ENCODE data around the gene ARHGAP31. TPM values are rescaled to one million over a fixed set of nuclear protein-coding genes. Genes with fewer than 3 reads are reported as not detected.

Gene ARHGAP31
- total RNA-seq, 1 experiment from 2014 or later: 7.2 TPM

DNA sequence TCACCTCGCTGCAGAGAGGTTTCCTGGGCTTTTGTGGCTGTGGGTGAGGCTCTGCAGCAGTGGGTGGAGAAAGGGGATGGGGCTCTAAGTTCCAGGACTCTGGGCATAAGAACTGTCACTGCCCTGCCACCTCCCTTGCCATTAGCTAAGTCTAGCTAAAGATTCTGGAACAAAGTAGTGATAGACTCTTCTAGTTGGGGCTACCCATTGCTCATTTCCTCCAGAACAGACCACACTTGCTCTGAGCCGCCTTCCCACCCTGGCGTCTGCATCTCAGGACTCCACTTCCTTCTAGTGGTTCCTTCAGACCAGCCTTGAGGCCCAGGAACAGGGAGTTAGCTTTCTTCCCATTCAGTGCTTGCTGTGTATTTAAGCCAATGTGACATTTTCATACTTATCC is 7.5 kb downstream of the ARHGAP31 start:
- CTCF ChIA-PET: interaction anchor here (0.6 to 1.2 kb wide), 2 partner anchors 51 to 59 kb away, joined by 3 to 4 read pairs; no protein-coding TSS in a partner anchor
- Mint-ChIP-seq H3K9me3 (no peaks in the 10 kb centered on the region), H3K4me1 (peaks cover 52% of the 10 kb centered on the region), H3K27ac (no peak overlapping the region), H3K4me3 (no peak overlapping the region), H3K27me3 (ENCODE audit: low read depth) (no peaks in the 10 kb centered on the region), H3K36me3 (no peaks in the 10 kb centered on the region)
- ATAC-seq (no peak), DNase-seq (ENCODE audit: low spot score) (no peak)
- TF ChIP-seq TEAD4 (CRISPR knock-in tag; IDR thresholded peaks at IDR 0.05) (no peak), RELA (CRISPR knock-in tag; IDR thresholded peaks at IDR 0.05; ENCODE audit: borderline replicate concordance) (no peak)
- POLR2A ChIA-PET: no interaction called here

DNA sequence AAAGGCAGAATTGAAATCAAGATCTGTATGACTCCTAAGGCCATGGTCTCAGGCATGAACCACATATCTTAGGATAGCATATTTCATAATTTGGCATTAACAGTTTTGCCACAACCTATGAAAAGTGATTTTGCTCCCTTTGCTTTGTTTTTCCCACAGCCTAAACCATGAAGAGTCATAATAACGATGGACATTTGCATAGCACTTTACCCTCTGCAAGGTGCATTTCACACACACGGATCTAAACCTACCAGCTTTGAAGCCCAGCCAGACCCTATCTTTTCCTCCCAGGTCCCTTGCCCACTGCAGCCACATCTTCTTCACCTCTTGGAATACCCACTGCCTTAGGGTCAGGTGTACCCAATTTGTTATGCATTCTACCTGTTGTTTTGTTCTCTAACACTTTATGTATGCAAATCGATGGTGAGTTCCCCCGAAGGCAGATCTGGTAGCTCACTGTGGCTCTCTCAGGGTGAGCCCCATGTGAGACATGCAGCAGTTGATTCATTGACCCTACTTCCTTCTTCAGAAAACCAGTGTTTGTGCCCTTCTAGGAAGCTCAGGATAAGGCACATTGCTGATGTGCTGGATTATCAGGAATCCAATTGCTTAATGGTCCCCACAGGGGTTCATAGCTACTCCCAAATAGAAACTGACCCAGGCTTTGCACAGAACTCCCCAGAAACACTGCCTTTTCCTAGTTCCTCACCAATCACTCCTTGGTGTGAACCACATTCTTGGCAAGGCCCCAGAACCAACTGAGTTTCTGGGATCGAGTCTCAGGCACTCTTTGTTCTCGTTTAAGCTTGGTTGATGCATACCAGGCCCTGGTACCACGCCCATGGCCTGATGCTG is 8.7 kb downstream of the ARHGAP31 start:
- no peak overlapping the region for H3K4me3 Mint-ChIP-seq
- ChIA-PET POLR2A (interaction anchor here (0.9 kb wide), 1 partner anchor 58 kb away, joined by 3 read pairs; no protein-coding TSS in a partner anchor), CTCF (interaction anchor here (1.2 to 1.4 kb wide), 3 partner anchors 50 to 117 kb away, joined by 3 to 5 read pairs (median 3); partner anchors contain the start of gene B4GALT4)
- H3K27ac Mint-ChIP-seq: peak overlapping the region; percentile 58
- no peaks in the 10 kb centered on the region for H3K27me3 Mint-ChIP-seq (ENCODE audit: low read depth)
- DNase-seq (ENCODE audit: low spot score) (no peak), ATAC-seq (peak; percentile 73)
- no peaks in the 10 kb centered on the region for H3K36me3 Mint-ChIP-seq
- H3K4me1 Mint-ChIP-seq: peaks cover 46% of the 10 kb centered on the region
- H3K9me3 Mint-ChIP-seq: peaks cover 2% of the 10 kb centered on the region
- TF ChIP-seq SP1 (CRISPR knock-in tag; conservative IDR thresholded peaks at IDR 0.05) (0 out of 2 replicates have a peak, but pooled peaks have one; percentile 26), SOX15 (CRISPR knock-in tag; IDR thresholded peaks at IDR 0.05) (no peak)
- TF ChIP-seq, protein P1, sequence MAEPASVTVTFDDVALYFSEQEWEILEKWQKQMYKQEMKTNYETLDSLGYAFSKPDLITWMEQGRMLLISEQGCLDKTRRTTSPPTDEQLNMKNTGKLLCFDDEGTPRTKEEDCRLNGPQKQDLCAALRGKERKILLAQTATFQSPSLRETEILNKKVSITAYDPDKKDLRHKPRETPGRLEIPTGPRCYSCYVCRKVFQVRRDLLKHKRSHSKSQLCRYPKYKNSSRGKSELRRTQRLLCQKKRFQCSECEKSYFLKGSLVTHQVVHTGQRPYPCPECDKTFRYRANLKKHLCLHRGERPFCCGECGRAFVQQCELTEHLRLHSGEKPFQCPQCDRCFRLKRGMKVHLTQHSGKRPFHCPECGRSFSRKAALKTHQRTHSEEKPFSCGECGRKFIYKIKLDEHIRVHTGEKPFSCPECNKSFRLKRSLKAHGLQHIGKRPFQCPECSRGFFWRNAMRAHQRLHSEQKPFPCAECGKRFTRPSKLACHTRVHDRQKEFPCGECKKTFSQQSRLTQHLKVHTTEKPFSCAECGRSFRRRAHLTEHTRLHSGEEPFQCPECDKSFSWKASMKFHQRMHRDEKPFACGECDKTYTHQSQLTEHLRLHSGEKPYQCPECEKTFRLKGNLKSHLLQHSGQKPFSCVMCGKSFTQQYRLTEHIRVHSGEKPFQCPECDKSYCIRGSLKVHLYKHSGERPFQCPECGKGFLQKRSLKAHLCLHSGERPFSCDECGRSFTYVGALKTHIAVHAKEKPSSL (CRISPR knock-in tag; conservative IDR thresholded peaks at IDR 0.05): no peak

GRCh38 chr3:119304201-119304713 is 10.1 kb downstream of the ARHGAP31 start:
- H3K27me3 Mint-ChIP-seq (ENCODE audit: low read depth): 0 out of 2 replicates have a peak, but pooled peaks cover 4% of the 10 kb centered on the region
- H3K36me3 Mint-ChIP-seq: peaks cover 6% of the 10 kb centered on the region; the same call in 1 of the 2 replicates
- no peak overlapping the region for H3K27ac Mint-ChIP-seq
- peaks cover 9% of the 10 kb centered on the region for H3K9me3 Mint-ChIP-seq
- ATAC-seq (no peak), DNase-seq (ENCODE audit: low spot score) (no peak)
- CTCF ChIA-PET: interaction anchor here (1.2 kb wide), 1 partner anchor 116 kb away, joined by 3 read pairs; no protein-coding TSS in a partner anchor
- H3K4me3 Mint-ChIP-seq: no peak overlapping the region
- H3K4me1 Mint-ChIP-seq: peaks cover 34% of the 10 kb centered on the region
- TF ChIP-seq RORB (CRISPR knock-in tag; IDR thresholded peaks at IDR 0.05) (no peak), SMAD3 (CRISPR knock-in tag; IDR thresholded peaks at IDR 0.05; ENCODE audit: borderline replicate concordance) (no peak), FOXK1 (CRISPR knock-in tag; IDR thresholded peaks at IDR 0.05) (no peak), ATF3 (CRISPR knock-in tag; conservative IDR thresholded peaks at IDR 0.05) (no peak), ZNF263 (CRISPR knock-in tag; IDR thresholded peaks at IDR 0.05; ENCODE audit: low read depth) (no peak), MAX (CRISPR knock-in tag; IDR thresholded peaks at IDR 0.05) (no peak), ZNF219 (CRISPR knock-in tag; IDR thresholded peaks at IDR 0.05; ENCODE audit: borderline replicate concordance) (no peak), NR3C1 (CRISPR knock-in tag; conservative IDR thresholded peaks at IDR 0.05; ENCODE audit: low read depth) (no peak), CREM (CRISPR knock-in tag; IDR thresholded peaks at IDR 0.05) (no peak), NFYB (CRISPR knock-in tag; conservative IDR thresholded peaks at IDR 0.05; ENCODE audit: low read depth) (no peak), E2F5 (CRISPR knock-in tag; IDR thresholded peaks at IDR 0.05) (no peak)
- TF ChIP-seq, protein P2, sequence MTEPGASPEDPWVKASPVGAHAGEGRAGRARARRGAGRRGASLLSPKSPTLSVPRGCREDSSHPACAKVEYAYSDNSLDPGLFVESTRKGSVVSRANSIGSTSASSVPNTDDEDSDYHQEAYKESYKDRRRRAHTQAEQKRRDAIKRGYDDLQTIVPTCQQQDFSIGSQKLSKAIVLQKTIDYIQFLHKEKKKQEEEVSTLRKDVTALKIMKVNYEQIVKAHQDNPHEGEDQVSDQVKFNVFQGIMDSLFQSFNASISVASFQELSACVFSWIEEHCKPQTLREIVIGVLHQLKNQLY (CRISPR knock-in tag; IDR thresholded peaks at IDR 0.05): no peak
- TF ChIP-seq, protein P3, sequence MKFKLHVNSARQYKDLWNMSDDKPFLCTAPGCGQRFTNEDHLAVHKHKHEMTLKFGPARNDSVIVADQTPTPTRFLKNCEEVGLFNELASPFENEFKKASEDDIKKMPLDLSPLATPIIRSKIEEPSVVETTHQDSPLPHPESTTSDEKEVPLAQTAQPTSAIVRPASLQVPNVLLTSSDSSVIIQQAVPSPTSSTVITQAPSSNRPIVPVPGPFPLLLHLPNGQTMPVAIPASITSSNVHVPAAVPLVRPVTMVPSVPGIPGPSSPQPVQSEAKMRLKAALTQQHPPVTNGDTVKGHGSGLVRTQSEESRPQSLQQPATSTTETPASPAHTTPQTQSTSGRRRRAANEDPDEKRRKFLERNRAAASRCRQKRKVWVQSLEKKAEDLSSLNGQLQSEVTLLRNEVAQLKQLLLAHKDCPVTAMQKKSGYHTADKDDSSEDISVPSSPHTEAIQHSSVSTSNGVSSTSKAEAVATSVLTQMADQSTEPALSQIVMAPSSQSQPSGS (CRISPR knock-in tag; IDR thresholded peaks at IDR 0.05; ENCODE audit: borderline replicate concordance, low read depth): no peak
- POLR2A ChIA-PET: no interaction called here

Data from WTC11 (cell line).